ENCODE measurements around the gene EXOC3L4. TPM values are rescaled to one million over a fixed set of nuclear protein-coding genes. Genes with fewer than 3 reads are reported as not detected.
"Not testable (repeated sequence)": the region's sequence is repeated elsewhere in the genome, so short reads cannot be mapped to it uniquely, and the experiment has no call there.

EXOC3L4 gene
- total and polyA plus RNA-seq, 3 experiments from 2014 or later: not detected

GRCh38 chr14:103155010-103155409, 60.5 kb downstream of the EXOC3L4 start:
- Mint-ChIP-seq H3K4me1 (peaks cover 0 to under 1% (median 0%) of the 10 kb centered on the region in 3 donors), H3K36me3 (no peaks in the 10 kb centered on the region), H3K27me3 (peaks cover 10 to 11% of the 10 kb centered on the region in 2 donors), H3K4me3 (no peak overlapping the region), H3K9me3 (no peaks in the 10 kb centered on the region), H3K27ac (peak overlapping the region in 1 of 8 donors; percentile 43)
- no peaks in the 10 kb centered on the region for H3K36me3 ChIP-seq (ENCODE audit: insufficient read depth, low read length)
- ChIA-PET POLR2A (no interaction called here), CTCF (no interaction called here)
- no peak for DNase-seq
- H3K9me3 ChIP-seq (ENCODE audit: low read length): no peaks in the 10 kb centered on the region
- no peak overlapping the region for H3K4me3 ChIP-seq (ENCODE audit: low read length)
- H3K27me3 ChIP-seq (ENCODE audit: insufficient read depth, low read length, poor library complexity, severe bottlenecking): no peaks in the 10 kb centered on the region
- no peaks in the 10 kb centered on the region for H3K4me1 ChIP-seq (ENCODE audit: insufficient read depth, low read length)
- no peak overlapping the region for H3K27ac ChIP-seq (ENCODE audit: low read depth, low read length)

GRCh38 chr14:103155416-103155815, 60.9 kb downstream of the EXOC3L4 start:
- CTCF ChIA-PET; DNase-seq; H3K4me1 Mint-ChIP-seq; H3K4me3 Mint-ChIP-seq; H3K9me3 Mint-ChIP-seq; H3K36me3 ChIP-seq (ENCODE audit: insufficient read depth, low read length); H3K9me3 ChIP-seq (ENCODE audit: low read length); H3K4me1 ChIP-seq (ENCODE audit: insufficient read depth, low read length); H3K27ac Mint-ChIP-seq; H3K27ac ChIP-seq (ENCODE audit: low read depth, low read length); H3K4me3 ChIP-seq (ENCODE audit: low read length); H3K27me3 ChIP-seq (ENCODE audit: insufficient read depth, low read length, poor library complexity, severe bottlenecking); H3K36me3 Mint-ChIP-seq; POLR2A ChIA-PET: not testable (repeated sequence)
- H3K27me3 Mint-ChIP-seq: peaks cover 10 to 11% of the 10 kb centered on the region in 2 donors

- no peaks in the 10 kb centered on the region for H3K36me3 Mint-ChIP-seq
- peaks cover 0 to 8% (median 2%) of the 10 kb centered on the region in 3 donors for H3K4me1 Mint-ChIP-seq
- no peak overlapping the region for H3K4me3 Mint-ChIP-seq
- Histone ChIP-seq H3K9me3 (ENCODE audit: low read length) (no peaks in the 10 kb centered on the region), H3K36me3 (ENCODE audit: insufficient read depth, low read length) (no peaks in the 10 kb centered on the region), H3K27me3 (ENCODE audit: insufficient read depth, low read length, poor library complexity, severe bottlenecking) (no peaks in the 10 kb centered on the region), H3K4me3 (ENCODE audit: low read length) (no peak overlapping the region), H3K4me1 (ENCODE audit: insufficient read depth, low read length) (no peaks in the 10 kb centered on the region), H3K27ac (ENCODE audit: low read depth, low read length) (no peak overlapping the region)
- DNase-seq: no peak
- ChIA-PET POLR2A (no interaction called here), CTCF (no interaction called here)
- H3K9me3 Mint-ChIP-seq: no peaks in the 10 kb centered on the region
- no peak overlapping the region for H3K27ac Mint-ChIP-seq
- peaks cover 8% of the 10 kb centered on the region in 2 donors for H3K27me3 Mint-ChIP-seq
These were observed 61.4 kb downstream of the EXOC3L4 start for GRCh38 chr14:103155826-103156394.

GRCh38 chr14:103156651-103157378, 62.3 kb downstream of the EXOC3L4 start:
- POLR2A ChIA-PET: no interaction called here
- H3K4me3 ChIP-seq (ENCODE audit: low read length): no peak overlapping the region
- Mint-ChIP-seq H3K27ac (no peak overlapping the region), H3K4me1 (peaks cover 0 to 16% (median 5%) of the 10 kb centered on the region in 3 donors), H3K9me3 (no peaks in the 10 kb centered on the region), H3K36me3 (no peaks in the 10 kb centered on the region), H3K27me3 (peaks cover 3 to 7% of the 10 kb centered on the region in 2 donors), H3K4me3 (no peak overlapping the region)
- H3K36me3 ChIP-seq (ENCODE audit: insufficient read depth, low read length): no peaks in the 10 kb centered on the region
- CTCF ChIA-PET: no interaction called here
- H3K9me3 ChIP-seq (ENCODE audit: low read length): no peaks in the 10 kb centered on the region
- no peaks in the 10 kb centered on the region for H3K27me3 ChIP-seq (ENCODE audit: insufficient read depth, low read length, poor library complexity, severe bottlenecking)
- H3K27ac ChIP-seq (ENCODE audit: low read depth, low read length): no peak overlapping the region
- H3K4me1 ChIP-seq (ENCODE audit: insufficient read depth, low read length): no peaks in the 10 kb centered on the region
- no peak for DNase-seq

GRCh38 chr14:103157969-103158368, 63.4 kb downstream of the EXOC3L4 start:
- H3K4me1 Mint-ChIP-seq: peaks cover 0 to 16% (median 5%) of the 10 kb centered on the region in 3 donors
- H3K27ac Mint-ChIP-seq: no peak overlapping the region
- no peaks in the 10 kb centered on the region for H3K36me3 Mint-ChIP-seq
- Histone ChIP-seq H3K27me3 (ENCODE audit: insufficient read depth, low read length, poor library complexity, severe bottlenecking) (no peaks in the 10 kb centered on the region), H3K9me3 (ENCODE audit: low read length) (no peaks in the 10 kb centered on the region), H3K4me1 (ENCODE audit: insufficient read depth, low read length) (no peaks in the 10 kb centered on the region), H3K4me3 (ENCODE audit: low read length) (no peak overlapping the region), H3K36me3 (ENCODE audit: insufficient read depth, low read length) (no peaks in the 10 kb centered on the region), H3K27ac (ENCODE audit: low read depth, low read length) (no peak overlapping the region)
- H3K4me3 Mint-ChIP-seq: no peak overlapping the region
- POLR2A ChIA-PET: no interaction called here
- CTCF ChIA-PET: interaction anchor here (1.5 kb wide), 1 partner anchor 53 kb away, joined by 3 read pairs; no protein-coding TSS in a partner anchor
- no peak for DNase-seq
- H3K27me3 Mint-ChIP-seq: peaks cover 2 to 7% of the 10 kb centered on the region in 2 donors
- H3K9me3 Mint-ChIP-seq: no peaks in the 10 kb centered on the region

GRCh38 chr14:103158688-103159087, 64.2 kb downstream of the EXOC3L4 start:
- ChIA-PET CTCF (interaction anchor here (1.5 kb wide), 1 partner anchor 53 kb away, joined by 3 read pairs; no protein-coding TSS in a partner anchor), POLR2A (no interaction called here)
- no peak for DNase-seq
- no peaks in the 10 kb centered on the region for H3K9me3 ChIP-seq (ENCODE audit: low read length)
- H3K27ac ChIP-seq (ENCODE audit: low read depth, low read length): no peak overlapping the region
- H3K36me3 ChIP-seq (ENCODE audit: insufficient read depth, low read length): no peaks in the 10 kb centered on the region
- Mint-ChIP-seq H3K36me3 (no peaks in the 10 kb centered on the region), H3K9me3 (no peaks in the 10 kb centered on the region), H3K4me3 (no peak overlapping the region), H3K27ac (no peak overlapping the region), H3K4me1 (peaks cover 0 to 16% (median 5%) of the 10 kb centered on the region in 3 donors), H3K27me3 (peaks cover 3 to 7% of the 10 kb centered on the region in 2 donors)
- H3K4me3 ChIP-seq (ENCODE audit: low read length): no peak overlapping the region
- H3K27me3 ChIP-seq (ENCODE audit: insufficient read depth, low read length, poor library complexity, severe bottlenecking): no peaks in the 10 kb centered on the region
- H3K4me1 ChIP-seq (ENCODE audit: insufficient read depth, low read length): no peaks in the 10 kb centered on the region

Other genes starting within 250 kb of the EXOC3L4 start
- under 1 TPM; 0.66 to 0.75 TPM for gene AMN, start 172.1 kb upstream of the EXOC3L4 start, total RNA-seq
- 1.6 TPM for gene AMN, start 172.1 kb upstream of the EXOC3L4 start, polyA plus RNA-seq
- gene CDC42BPB, start 37.2 kb upstream of the EXOC3L4 start, total RNA-seq: 1 to 10 TPM; 1.6 to 2.9 TPM
- gene CDC42BPB, start 37.2 kb upstream of the EXOC3L4 start, polyA plus RNA-seq: 0.32 TPM
- gene LBHD2, start 10.5 kb upstream of the EXOC3L4 start, total RNA-seq: not detected
- not detected for gene LBHD2, start 10.5 kb upstream of the EXOC3L4 start, polyA plus RNA-seq
- 1 to 10 TPM in 1 of 2 experiments, under 1 TPM in 1; 0.70 to 1.4 TPM for gene TNFAIP2, start 28.7 kb downstream of the EXOC3L4 start, total RNA-seq
- gene TNFAIP2, start 28.7 kb downstream of the EXOC3L4 start, polyA plus RNA-seq: not detected
- gene EIF5, start 239.5 kb downstream of the EXOC3L4 start, total RNA-seq: 100 to 1,000 TPM; 394 to 409 TPM
- 312 TPM for gene EIF5, start 239.5 kb downstream of the EXOC3L4 start, polyA plus RNA-seq

Measured in CD8-positive, alpha-beta memory T cell (primary cell).